SK-N-SH (cell line): ENCODE data around the gene LONRF2. TPM values are rescaled to one million over a fixed set of nuclear protein-coding genes. Genes with fewer than 3 reads are reported as not detected.

Source experiments
- CTCF ChIA-PET: fragments of 300-600, 350-600 bp; formaldehyde crosslinking; extraction: SDS; loops from one replicate; lab custom pipeline; 2021; lab: Yijun Ruan, JAX
- POLR2A ChIA-PET: fragments of 350-600 bp; sonication (Branson Sonifier 250); formaldehyde crosslinking; extraction: SDS; loops from one replicate; lab custom pipeline; 2020; ENCODE audit warnings: antibody characterized with exemption, inconsistent platforms; lab: Yijun Ruan, JAX
- DNase-seq: peaks from one replicate; pipeline ENCODE4 v3.0.0; 2012
- H2AFZ ChIP-seq: fragments of 200-600 bp; sonication (generic); 2 replicates; pipeline ENCODE4 v1.8.1; 2016; ENCODE audit warnings: antibody characterized with exemption, mild to moderate bottlenecking, low read depth
- H3F3A ChIP-seq: fragments of 200-600 bp; sonication (generic); replicated peaks from 2 replicates; pipeline ENCODE3; 2016; ENCODE audit warnings: antibody characterized with exemption, mild to moderate bottlenecking; ENCODE audit not compliant: insufficient read depth
- H3K27ac ChIP-seq, 2 experiments: fragments of 200-500 bp in 1 of 2; fragments of 200-600 bp in 1 of 2; sonication (Bioruptor generic) in 1 of 2; sonication (generic), shearing (Covaris generic) in 1 of 2; 2 replicates each; pipeline versions ENCODE4 v1.5.1 to v1.6.1; 2014 to 2016; ENCODE audit warnings: low read depth in 2 of 2, inconsistent platforms in 1 of 2, low read length in 1 of 2, mild to moderate bottlenecking in 1 of 2, mixed read lengths in 1 of 2
- H3K27me3 ChIP-seq: fragments of 200-600 bp; sonication (generic), shearing (Covaris generic); 2 replicates; pipeline ENCODE4 v1.6.1; 2016; ENCODE audit warnings: mixed run types; ENCODE audit not compliant: insufficient read depth
- H3K36me3 ChIP-seq, 2 experiments: fragments of 200-500 bp in 1 of 2; fragments of 200-600 bp in 1 of 2; sonication (Bioruptor generic) in 1 of 2; sonication (generic) in 1 of 2; replicated peaks in 1 of 2; 2 replicates each; pipeline versions ENCODE3 to v1.5.1; 2014 to 2016; ENCODE audit warnings: low read length in 1 of 2, mild to moderate bottlenecking in 1 of 2; ENCODE audit not compliant: insufficient read depth in 2 of 2, control insufficient read depth in 1 of 2
- H3K4me1 ChIP-seq, 2 experiments: fragments of 200-500 bp in 1 of 2; fragments of 200-600 bp in 1 of 2; sonication (Bioruptor generic) in 1 of 2; sonication (generic), shearing (Covaris generic) in 1 of 2; 2 replicates each; pipeline versions ENCODE4 v1.5.1 to v1.6.1; 2014 to 2016; ENCODE audit warnings: low read depth in 1 of 2, low read length in 1 of 2, mixed run types in 1 of 2; ENCODE audit not compliant: insufficient read depth in 2 of 2, control insufficient read depth in 1 of 2
- H3K4me2 ChIP-seq: fragments of 200-600 bp; sonication (generic), shearing (Covaris generic); 2 replicates; pipeline ENCODE4 v1.6.1; 2017; ENCODE audit warnings: mixed run types
- H3K4me3 ChIP-seq, 2 experiments: fragments of 200-500 bp in 1 of 2; fragments of 200-600 bp in 1 of 2; sonication (Bioruptor generic) in 1 of 2; sonication (generic), shearing (Covaris generic) in 1 of 2; 2 replicates each; pipeline versions ENCODE4 v1.5.1 to v1.8.1; 2014 to 2016; ENCODE audit warnings: low read depth in 2 of 2, inconsistent platforms in 1 of 2, low read length in 1 of 2, mild to moderate bottlenecking in 1 of 2, mixed read lengths in 1 of 2, moderate library complexity in 1 of 2
- H3K79me2 ChIP-seq: fragments of 200-600 bp; sonication (generic); 2 replicates; pipeline ENCODE4 v1.8.1; 2017; ENCODE audit warnings: mild to moderate bottlenecking; ENCODE audit not compliant: insufficient read depth
- H3K9ac ChIP-seq: fragments of 200-600 bp; sonication (generic); 2 replicates; pipeline ENCODE4 v1.6.1; 2017; ENCODE audit warnings: mixed run types
- H3K9me2 ChIP-seq: fragments of 200-600 bp; sonication (generic); 2 replicates; pipeline ENCODE4 v1.6.1; 2017; ENCODE audit warnings: mixed run types
- H3K9me3 ChIP-seq: fragments of 200-600 bp; sonication (generic); 2 replicates; pipeline ENCODE4 v1.6.1; 2017; ENCODE audit warnings: mixed run types, mild to moderate bottlenecking, moderate library complexity
- H4K20me1 ChIP-seq: fragments of 200-600 bp; sonication (generic); 2 replicates; pipeline ENCODE4 v1.6.1; 2017; ENCODE audit warnings: mild to moderate bottlenecking, mixed run types; ENCODE audit not compliant: insufficient read depth
- CHD2 ChIP-seq: fragments of 150-350 bp; IDR thresholded peaks from 2 replicates; pipeline ENCODE4 v1.6.1; 2018; ENCODE audit warnings: low read length; ENCODE audit not compliant: partially characterized antibody
- ELF1 ChIP-seq: IDR thresholded peaks from 2 replicates; pipeline ENCODE4 v1.4.0; 2012
- EP300 ChIP-seq, 2 experiments: IDR thresholded peaks; 2 replicates each; pipeline versions ENCODE4 v1.4.0 to v1.6.1; 2012; ENCODE audit warnings: borderline replicate concordance in 1 of 2, low read depth in 1 of 2, low read length in 1 of 2
- EZH2phosphoT487 ChIP-seq: fragments of 200-600 bp; sonication (generic); IDR thresholded peaks from 2 replicates; pipeline ENCODE4 v1.6.1; 2017; ENCODE audit warnings: low read depth, mixed run types, mild to moderate bottlenecking, antibody characterized with exemption, moderate library complexity, borderline replicate concordance
- FOXJ3 ChIP-seq: sonication (generic); formaldehyde crosslinking; IDR thresholded peaks from 2 replicates; pipeline ENCODE4 v1.5.1; 2020; ENCODE audit warnings: mild to moderate bottlenecking, missing genetic modification reagents
- FOXM1 ChIP-seq: IDR thresholded peaks from 2 replicates; pipeline ENCODE4 v1.4.0; 2012; ENCODE audit warnings: low read depth, mild to moderate bottlenecking
- GABPA ChIP-seq: IDR thresholded peaks from 2 replicates; pipeline ENCODE4 v1.4.0; 2012; ENCODE audit warnings: low read depth, mild to moderate bottlenecking
- GATA2 ChIP-seq: sonication (generic); formaldehyde crosslinking; IDR thresholded peaks from 2 replicates; pipeline ENCODE4 v1.5.0; 2020; ENCODE audit warnings: mild to moderate bottlenecking, missing genetic modification reagents
- MEF2A ChIP-seq: IDR thresholded peaks from 2 replicates; pipeline ENCODE4 v1.4.0; 2012; ENCODE audit warnings: low read depth, borderline replicate concordance
- MXI1 ChIP-seq: IDR thresholded peaks from 2 replicates; pipeline ENCODE4 v1.6.1; 2012; ENCODE audit warnings: mild to moderate bottlenecking, low read depth, low read length, improper control_type of control experiment
- NFIC ChIP-seq: IDR thresholded peaks from 2 replicates; pipeline ENCODE4 v1.4.0; 2012; ENCODE audit warnings: borderline replicate concordance
- NRF1 ChIP-seq: IDR thresholded peaks from 2 replicates; pipeline ENCODE4 v1.6.1; 2012; ENCODE audit warnings: low read depth, mild to moderate bottlenecking, low read length
- RAD21 ChIP-seq: IDR thresholded peaks from 2 replicates; pipeline ENCODE4 v1.6.1; 2012; ENCODE audit warnings: mild to moderate bottlenecking, low read length
- RCOR1 ChIP-seq: fragments of 150-350 bp; IDR thresholded peaks from 2 replicates; pipeline ENCODE4 v1.6.1; 2017; ENCODE audit warnings: antibody characterized with exemption, low read length
- RXRA ChIP-seq: IDR thresholded peaks from 2 replicates; pipeline ENCODE4 v1.4.0; 2012; ENCODE audit warnings: low read depth, mild to moderate bottlenecking, borderline replicate concordance
- SMC3 ChIP-seq: IDR thresholded peaks from 2 replicates; pipeline ENCODE4 v1.6.1; 2012; ENCODE audit warnings: low read depth, low read length, improper control_type of control experiment
- TCF12 ChIP-seq: IDR thresholded peaks from 2 replicates; pipeline ENCODE4 v1.4.0; 2012
- TEAD4 ChIP-seq: IDR thresholded peaks from 2 replicates; pipeline ENCODE4 v1.4.0; 2012; ENCODE audit warnings: mild to moderate bottlenecking, borderline replicate concordance; ENCODE audit not compliant: insufficient read depth
- USF1 ChIP-seq: IDR thresholded peaks from 2 replicates; pipeline ENCODE4 v1.4.0; 2012; ENCODE audit warnings: low read depth, borderline replicate concordance
- ZBTB33 ChIP-seq: IDR thresholded peaks from 2 replicates; pipeline ENCODE4 v1.4.0; 2012; ENCODE audit warnings: low read depth, borderline replicate concordance
- WGBS: methylation state at CpG from one replicate; pipeline ENCODE4 v1.1.6; 2017; ENCODE audit warnings: low lambda C conversion rate; 5-methylcytosine and 5-hydroxymethylcytosine counted together
- polyA plus RNA-seq, 3 experiments: library from polyadenylated mRNA; depleted of rRNA; stranded (reverse); fragments of >200 nt; gene quantifications; 2 replicates each; pipeline ENCODE4 v1.2.3, GENCODE V29; 2012
- TF ChIP-seq, protein P1 (sequence below): fragments of 200-600 bp; sonication (generic); IDR thresholded peaks from 2 replicates; pipeline ENCODE4 v1.6.1; 2017; ENCODE audit warnings: antibody characterized with exemption, mild to moderate bottlenecking, moderate library complexity
- TF ChIP-seq, protein P2 (sequence below): IDR thresholded peaks from 2 replicates; pipeline ENCODE4 v1.4.0; 2012; ENCODE audit warnings: low read depth

The LONRF2 gene
- polyA plus RNA-seq, 1 of the 3 experiments (the other 2 are of a cell fraction): 2.0 TPM

- H3K79me2 ChIP-seq: no peaks in the 10 kb centered on the region
- H3K4me1 ChIP-seq: no peaks in the 10 kb centered on the region
- TF ChIP-seq, protein P1, sequence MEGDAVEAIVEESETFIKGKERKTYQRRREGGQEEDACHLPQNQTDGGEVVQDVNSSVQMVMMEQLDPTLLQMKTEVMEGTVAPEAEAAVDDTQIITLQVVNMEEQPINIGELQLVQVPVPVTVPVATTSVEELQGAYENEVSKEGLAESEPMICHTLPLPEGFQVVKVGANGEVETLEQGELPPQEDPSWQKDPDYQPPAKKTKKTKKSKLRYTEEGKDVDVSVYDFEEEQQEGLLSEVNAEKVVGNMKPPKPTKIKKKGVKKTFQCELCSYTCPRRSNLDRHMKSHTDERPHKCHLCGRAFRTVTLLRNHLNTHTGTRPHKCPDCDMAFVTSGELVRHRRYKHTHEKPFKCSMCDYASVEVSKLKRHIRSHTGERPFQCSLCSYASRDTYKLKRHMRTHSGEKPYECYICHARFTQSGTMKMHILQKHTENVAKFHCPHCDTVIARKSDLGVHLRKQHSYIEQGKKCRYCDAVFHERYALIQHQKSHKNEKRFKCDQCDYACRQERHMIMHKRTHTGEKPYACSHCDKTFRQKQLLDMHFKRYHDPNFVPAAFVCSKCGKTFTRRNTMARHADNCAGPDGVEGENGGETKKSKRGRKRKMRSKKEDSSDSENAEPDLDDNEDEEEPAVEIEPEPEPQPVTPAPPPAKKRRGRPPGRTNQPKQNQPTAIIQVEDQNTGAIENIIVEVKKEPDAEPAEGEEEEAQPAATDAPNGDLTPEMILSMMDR: no peak
- TF ChIP-seq CHD2 (no peak), GABPA (no peak), FOXJ3 (CRISPR knock-in tag) (no peak), TCF12 (no peak), GATA2 (CRISPR knock-in tag) (no peak), ELF1 (no peak), NFIC (no peak), MXI1 (no peak), RCOR1 (no peak), TEAD4 (no peak), EZH2phosphoT487 (no peak)
- TF ChIP-seq, protein P2, sequence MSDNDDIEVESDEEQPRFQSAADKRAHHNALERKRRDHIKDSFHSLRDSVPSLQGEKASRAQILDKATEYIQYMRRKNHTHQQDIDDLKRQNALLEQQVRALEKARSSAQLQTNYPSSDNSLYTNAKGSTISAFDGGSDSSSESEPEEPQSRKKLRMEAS: no peak
- no peak overlapping the region for H2AFZ ChIP-seq
- no peak for DNase-seq
- no peaks in the 10 kb centered on the region for H3K9me2 ChIP-seq
- no peaks in the 10 kb centered on the region for H4K20me1 ChIP-seq
- ChIA-PET POLR2A (no interaction called here), CTCF (interaction anchor here (0.6 to 1.7 kb wide), 4 partner anchors 41 to 199 kb away, joined by 3 to 7 read pairs (median 4); no protein-coding TSS in a partner anchor)
- H3K27ac ChIP-seq: no peak overlapping the region
- no peaks in the 10 kb centered on the region for H3K36me3 ChIP-seq
- no peaks in the 10 kb centered on the region for H3K9me3 ChIP-seq
- no peak overlapping the region for H3K4me2 ChIP-seq
- 64% methylated on average over 4 of the region's 5 CpGs for WGBS
- H3K27me3 ChIP-seq: no peaks in the 10 kb centered on the region; the same call in 1 of the 2 replicates
- no peaks in the 10 kb centered on the region for H3F3A ChIP-seq
- H3K4me3 ChIP-seq: no peak overlapping the region
- no peak overlapping the region for H3K9ac ChIP-seq
Observed at GRCh38 chr2:100339823-100340222, 17.5 kb upstream of the LONRF2 start.

- Histone ChIP-seq H3K79me2 (no peaks in the 10 kb centered on the region), H3K4me2 (no peak overlapping the region), H3K4me3 (no peak overlapping the region), H3K27ac (no peak overlapping the region), H3K9me3 (no peaks in the 10 kb centered on the region), H3K4me1 (no peaks in the 10 kb centered on the region), H3K9ac (no peak overlapping the region), H3K27me3 (no peaks in the 10 kb centered on the region; the same call in 1 of the 2 replicates), H3K36me3 (no peaks in the 10 kb centered on the region), H2AFZ (no peak overlapping the region), H3K9me2 (no peaks in the 10 kb centered on the region), H4K20me1 (no peaks in the 10 kb centered on the region), H3F3A (no peaks in the 10 kb centered on the region)
- DNase-seq: no peak
- CTCF ChIA-PET: interaction anchor here (3.0 kb wide), 1 partner anchor 72 kb away, joined by 9 read pairs; no protein-coding TSS in a partner anchor
- POLR2A ChIA-PET: no interaction called here
- 83% methylated on average over 2 of the region's 2 CpGs for WGBS
- no peak for TF ChIP-seq USF1
- no peak for TF ChIP-seq EP300 (IDR thresholded peaks at IDR 0.05; ENCODE audit: borderline replicate concordance in 1 of 2, low read depth in 1 of 2, low read length in 1 of 2)
- TF ChIP-seq ZBTB33: no peak
- no peak for TF ChIP-seq MEF2A
- TF ChIP-seq RAD21: no peak
- no peak for TF ChIP-seq FOXM1
- no peak for TF ChIP-seq GATA2 (CRISPR knock-in tag)
- TF ChIP-seq NRF1: no peak
- TF ChIP-seq, protein P1: no peak
- TF ChIP-seq RXRA: no peak
- no peak for TF ChIP-seq GABPA
- TF ChIP-seq TCF12: no peak
- no peak for TF ChIP-seq SMC3
Observed at GRCh38 chr2:100334929-100335328, 12.6 kb upstream of the LONRF2 start.
